Common myeloid progenitor, CD34-positive (primary cell): ENCODE results near the gene MBOAT2.

Experiments used
- CTCF ChIA-PET: fragments of 350-600 bp; sonication (Branson Sonifier 250); formaldehyde crosslinking; loops from one replicate; lab custom pipeline; 2021; ENCODE audit warnings: antibody characterized with exemption; lab: Charles Lee
- POLR2A ChIA-PET: fragments of 350-600 bp; sonication (Branson Sonifier 250); formaldehyde crosslinking; loops from one replicate; lab custom pipeline; 2021; ENCODE audit warnings: antibody characterized with exemption; lab: Charles Lee
- DNase-seq, 3 donors: peaks; one replicate each; pipeline versions ENCODE4 v3.0.0 to v3.0.0-alpha.2; 2013
- H3K27ac ChIP-seq, 2 experiments: 1 replicate in 1 of 2; 2 replicates in 1 of 2; pipeline ENCODE4 v1.7.0; 2013; ENCODE audit warnings: inconsistent platforms in 2 of 2, low read length in 2 of 2, mild to moderate bottlenecking in 2 of 2, low read depth in 1 of 2, moderate library complexity in 1 of 2; ENCODE audit not compliant: severe bottlenecking in 2 of 2, insufficient read depth in 1 of 2, poor library complexity in 1 of 2
- H3K27me3 ChIP-seq, 5 experiments: replicated peaks in 2 of 5; 1 replicate in 3 of 5; 2 replicates in 2 of 5; pipeline versions ENCODE4 v1.6.1 to v1.7.0; 2013; ENCODE audit warnings: low read length in 4 of 5, mild to moderate bottlenecking in 2 of 5, moderate library complexity in 2 of 5, inconsistent platforms in 1 of 5; ENCODE audit not compliant: insufficient read depth in 5 of 5, control insufficient read depth in 4 of 5
- H3K36me3 ChIP-seq, 4 experiments: 1 replicate in 2 of 4; 2 replicates in 2 of 4; pipeline versions ENCODE4 v1.6.1 to v1.7.0; 2013; ENCODE audit warnings: low read length in 3 of 4, control low read depth in 1 of 4, mild to moderate bottlenecking in 1 of 4; ENCODE audit not compliant: control insufficient read depth in 4 of 4, insufficient read depth in 4 of 4
- H3K4me1 ChIP-seq, 4 experiments: 1 replicate in 3 of 4; 2 replicates in 1 of 4; pipeline versions ENCODE4 v1.6.1 to v1.7.1; 2013; ENCODE audit warnings: low read length in 3 of 4, mild to moderate bottlenecking in 3 of 4, control low read depth in 1 of 4, inconsistent platforms in 1 of 4, moderate library complexity in 1 of 4; ENCODE audit not compliant: control insufficient read depth in 4 of 4, insufficient read depth in 4 of 4; ENCODE audit errors: control extremely low read depth in 1 of 4
- H3K4me3 ChIP-seq, 7 experiments: 1 replicate in 4 of 7; 2 replicates in 3 of 7; pipeline versions ENCODE4 v1.5.1 to v1.7.0; 2013; ENCODE audit warnings: mild to moderate bottlenecking in 7 of 7, low read length in 6 of 7, moderate library complexity in 6 of 7, inconsistent platforms in 2 of 7, low read depth in 2 of 7, control low read depth in 1 of 7; ENCODE audit not compliant: insufficient read depth in 4 of 7, control insufficient read depth in 1 of 7; ENCODE audit errors: extremely low read depth in 1 of 7
- H3K9me3 ChIP-seq, 5 experiments: 1 replicate in 4 of 5; 2 replicates in 1 of 5; pipeline versions ENCODE4 v1.6.1 to v1.7.1; 2013; ENCODE audit warnings: low read length in 4 of 5, mild to moderate bottlenecking in 2 of 5, inconsistent platforms in 1 of 5, low read depth in 1 of 5, moderate library complexity in 1 of 5; ENCODE audit not compliant: control insufficient read depth in 4 of 5, insufficient read depth in 2 of 5; ENCODE audit errors: control extremely low read depth in 1 of 5
- WGBS: methylation state at CpG from one replicate; pipeline ENCODE4 v1.1.5; 2013; ENCODE audit not compliant: insufficient coverage; 5-methylcytosine and 5-hydroxymethylcytosine counted together

The MBOAT2 gene

GRCh38 chr2:8994386-8994785 lies 9.1 kb downstream of the MBOAT2 start:
- Histone ChIP-seq H3K27me3 (no peaks in the 10 kb centered on the region), H3K4me3 (no peak overlapping the region), H3K9me3 (no peaks in the 10 kb centered on the region), H3K4me1 (peaks cover 0 to 26% (median 7%) of the 10 kb centered on the region in 4 experiments), H3K36me3 (no peaks in the 10 kb centered on the region), H3K27ac (no peak overlapping the region)
- CTCF ChIA-PET, result interaction anchor here (1.5 kb wide), 1 partner anchor 12 kb away, joined by 5 read pairs; no protein-coding TSS in a partner anchor
- 95% methylated on average over 6 of the region's 6 CpGs for WGBS
- DNase-seq, result no peak
- POLR2A ChIA-PET, result no interaction called here

GRCh38 chr2:8993902-8994278 lies 9.6 kb downstream of the MBOAT2 start:
- DNase-seq, result no peak
- no peak overlapping the region for H3K27ac ChIP-seq
- POLR2A ChIA-PET, result no interaction called here
- CTCF ChIA-PET, result interaction anchor here (1.5 kb wide), 2 partner anchors 10 to 12 kb away, joined by 3 to 5 read pairs; partner anchors contain the start of gene MBOAT2
- H3K36me3 ChIP-seq, result no peaks in the 10 kb centered on the region
- H3K27me3 ChIP-seq, result no peaks in the 10 kb centered on the region
- no peaks in the 10 kb centered on the region for H3K9me3 ChIP-seq
- 95% methylated on average over 5 of the region's 7 CpGs for WGBS
- peaks cover 0 to 24% (median 5%) of the 10 kb centered on the region in 4 experiments for H3K4me1 ChIP-seq
- no peak overlapping the region for H3K4me3 ChIP-seq

- Histone ChIP-seq H3K9me3 (no peaks in the 10 kb centered on the region), H3K27ac (no peak overlapping the region), H3K36me3 (no peaks in the 10 kb centered on the region), H3K4me1 (peaks cover 0 to 21% (median 5%) of the 10 kb centered on the region in 4 experiments), H3K4me3 (no peak overlapping the region), H3K27me3 (no peaks in the 10 kb centered on the region)
- 100% methylated on average over 4 of the region's 7 CpGs for WGBS
- ChIA-PET POLR2A (no interaction called here), CTCF (interaction anchor here (1.2 to 1.6 kb wide), 4 partner anchors 10 to 14 kb away, joined by 3 to 5 read pairs (median 3); partner anchors contain the start of gene MBOAT2)
- no peak for DNase-seq
These were observed 10.1 kb downstream of the MBOAT2 start for GRCh38 chr2:8993196-8993901.

- Histone ChIP-seq H3K27me3 (no peaks in the 10 kb centered on the region), H3K4me1 (peaks cover 0 to 14% (median 5%) of the 10 kb centered on the region in 4 experiments), H3K4me3 (no peak overlapping the region), H3K9me3 (no peaks in the 10 kb centered on the region), H3K36me3 (no peaks in the 10 kb centered on the region), H3K27ac (no peak overlapping the region)
- no peak for DNase-seq
- POLR2A ChIA-PET, result no interaction called here
- CTCF ChIA-PET, result interaction anchor here (1.2 to 1.6 kb wide), 4 partner anchors 9 to 14 kb away, joined by 3 to 5 read pairs (median 3); partner anchors contain the start of gene MBOAT2
- 100% methylated on average over 4 of the region's 5 CpGs for WGBS
These were observed 10.8 kb downstream of the MBOAT2 start for GRCh38 chr2:8992643-8993042.

GRCh38 chr2:8989536-8990079 lies 13.9 kb downstream of the MBOAT2 start:
- Histone ChIP-seq H3K27ac (no peak overlapping the region), H3K27me3 (no peaks in the 10 kb centered on the region), H3K4me1 (peaks cover 2 to 20% (median 12%) of the 10 kb centered on the region in 4 experiments), H3K36me3 (no peaks in the 10 kb centered on the region), H3K9me3 (no peaks in the 10 kb centered on the region), H3K4me3 (no peak overlapping the region)
- ChIA-PET POLR2A (no interaction called here), CTCF (interaction anchor here (1.1 to 1.9 kb wide), 2 partner anchors 8 to 12 kb away, joined by 3 to 5 read pairs; no protein-coding TSS in a partner anchor)
- DNase-seq, result no peak
- 100% methylated on average over 4 of the region's 5 CpGs for WGBS

- H3K9me3 ChIP-seq, result no peaks in the 10 kb centered on the region
- no peak overlapping the region for H3K27ac ChIP-seq
- H3K4me3 ChIP-seq, result no peak overlapping the region
- ChIA-PET POLR2A (no interaction called here), CTCF (interaction anchor here (0.8 kb wide), 1 partner anchor 16 kb away, joined by 3 read pairs; the partner anchor contains the start of gene MBOAT2)
- no peaks in the 10 kb centered on the region for H3K36me3 ChIP-seq
- peaks cover 7 to 38% (median 25%) of the 10 kb centered on the region in 4 experiments for H3K4me1 ChIP-seq
- no peak for DNase-seq
- no peaks in the 10 kb centered on the region for H3K27me3 ChIP-seq
- no CpG with 5 or more reads among the region's 3 CpGs for whole genome bisulfite sequencing
These were observed 16.1 kb downstream of the MBOAT2 start for GRCh38 chr2:8987410-8987809.
